Right hindlimb (tissue), 1 donor: Measurements from ENCODE around the gene OGFOD2.

Source experiments
- DNase-seq: peaks from one replicate; pipeline ENCODE4 v3.0.0-alpha.2; 2018

OGFOD2 gene

GRCh38 chr12:122951979-122952892, 22.8 kb upstream of the OGFOD2 start:
- DNase-seq, result peak; percentile 76

- DNase-seq, result no peak
Observed at GRCh38 chr12:122955156-122955555, 19.9 kb upstream of the OGFOD2 start.

DNA sequence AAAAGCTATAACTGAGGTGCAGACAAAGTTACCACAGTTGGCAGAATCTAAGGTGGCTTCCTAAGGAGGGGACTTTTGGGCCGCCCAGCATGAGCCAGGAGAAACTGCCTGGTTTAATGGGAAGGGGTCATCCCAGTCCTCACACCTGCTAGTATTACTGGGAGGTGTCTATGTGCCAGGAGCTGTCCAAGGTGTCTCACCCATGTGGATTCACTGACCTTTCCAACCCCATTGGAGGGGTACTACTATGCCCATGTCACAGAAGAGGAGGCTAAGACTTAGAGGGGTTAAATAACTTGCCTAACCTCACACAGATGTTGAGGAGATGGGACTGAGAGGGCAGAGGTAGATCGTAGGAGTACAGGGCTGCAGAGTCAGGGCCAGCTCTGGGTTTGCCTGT, 19.0 kb upstream of the OGFOD2 start:
- no peak for DNase-seq

GRCh38 chr12:122958198-122958888, 16.7 kb upstream of the OGFOD2 start:
- no peak for DNase-seq

- DNase-seq, result no peak
Observed at GRCh38 chr12:122959566-122960192, 15.4 kb upstream of the OGFOD2 start.

- no peak for DNase-seq
Observed at GRCh38 chr12:122960193-122960569, 14.9 kb upstream of the OGFOD2 start.

DNA sequence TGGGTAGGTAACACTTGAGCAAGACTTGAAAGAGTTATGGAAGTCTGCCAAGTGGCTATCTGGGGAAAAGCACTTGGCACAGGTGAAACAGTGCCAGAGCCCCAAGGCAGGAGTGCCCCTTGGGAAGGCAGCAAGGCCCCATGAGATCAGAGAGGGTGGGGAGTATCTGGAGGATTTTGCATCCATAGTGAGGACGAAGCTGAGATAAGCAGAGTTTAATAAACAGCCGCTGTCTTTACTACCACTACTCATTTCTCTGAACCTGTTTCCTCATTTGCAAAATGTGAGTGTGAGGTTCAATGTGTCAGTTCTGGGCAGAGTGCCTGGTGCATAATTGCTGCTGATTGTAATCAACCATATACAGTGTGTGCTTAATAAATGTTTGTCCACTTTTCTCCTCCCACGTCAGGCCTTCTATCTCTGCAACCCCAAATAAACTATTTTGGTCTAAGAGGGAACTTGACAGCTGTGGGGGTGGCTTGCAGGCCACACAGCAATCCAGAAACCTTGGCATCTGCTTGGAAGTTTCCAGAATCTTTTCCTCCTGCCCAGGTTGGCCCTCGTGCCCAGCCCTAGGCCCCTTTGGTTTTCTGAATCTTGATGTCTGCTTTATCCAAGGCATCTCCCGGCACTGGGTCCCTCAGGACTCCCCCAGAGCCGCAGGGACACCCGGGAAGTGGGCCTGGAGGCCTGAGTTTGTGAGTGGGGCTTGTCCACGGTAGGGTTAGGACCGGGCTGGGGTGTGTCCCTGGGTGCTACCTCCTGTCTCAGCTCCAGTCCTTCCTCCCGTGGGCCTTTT, 13.3 kb upstream of the OGFOD2 start:
- DNase-seq, result no peak

DNA sequence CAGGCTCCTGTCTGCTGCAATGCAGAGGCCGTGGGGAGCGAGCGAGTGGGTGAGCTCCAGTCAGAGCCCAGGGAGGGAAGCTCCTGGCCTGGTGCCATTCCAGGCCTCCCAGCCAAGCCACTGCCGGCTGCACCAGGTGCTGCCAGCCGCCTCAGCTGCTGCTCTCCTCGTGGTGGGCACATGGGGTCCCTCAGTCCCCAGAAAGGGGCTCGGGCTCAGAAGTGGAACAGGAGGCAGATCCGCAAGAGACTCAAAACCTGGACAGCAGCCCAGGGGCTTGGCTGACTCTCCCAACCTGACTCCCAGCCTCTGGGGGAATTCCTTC, 11.1 kb upstream of the OGFOD2 start:
- peak; percentile 72 for DNase-seq

DNA sequence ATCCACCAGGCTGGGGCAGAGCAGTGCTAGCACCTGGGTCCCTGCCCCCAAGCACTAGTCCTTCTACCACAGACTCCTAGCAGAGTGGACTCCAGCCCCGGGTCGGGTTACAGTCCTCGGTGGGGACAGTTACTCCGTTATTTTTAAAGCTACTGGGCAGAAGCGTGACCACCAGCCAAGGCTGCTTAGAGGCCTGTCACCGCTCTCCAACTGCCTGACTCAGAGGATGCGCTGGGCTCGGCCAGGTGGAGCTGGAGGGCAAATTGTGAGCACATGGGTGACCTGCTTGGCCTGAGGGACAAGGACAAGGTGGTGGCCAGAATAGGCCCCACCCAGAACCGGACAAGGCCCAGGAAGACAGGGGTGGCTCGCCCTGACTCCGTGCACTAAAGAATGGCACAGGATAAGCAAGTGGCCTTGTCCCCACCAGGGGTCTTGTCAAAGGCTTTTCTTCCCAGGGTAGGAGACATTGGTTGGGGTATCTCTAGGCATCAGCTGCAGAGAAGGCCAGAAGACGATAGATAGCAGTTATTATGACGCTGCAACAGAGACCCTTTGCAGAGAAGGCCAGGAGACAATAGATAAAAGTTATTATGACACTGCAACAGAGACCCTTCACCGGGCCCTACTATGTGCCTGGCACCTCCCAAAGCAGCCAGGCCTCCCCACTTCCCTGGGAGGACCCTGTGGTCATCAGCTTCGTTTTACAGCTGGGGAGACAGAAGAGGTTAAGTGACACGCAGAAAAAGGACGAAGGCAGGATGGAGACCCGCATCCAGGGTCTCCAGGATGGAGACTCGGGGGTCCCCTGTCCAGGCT, 10.4 kb upstream of the OGFOD2 start:
- DNase-seq, result no peak

DNA sequence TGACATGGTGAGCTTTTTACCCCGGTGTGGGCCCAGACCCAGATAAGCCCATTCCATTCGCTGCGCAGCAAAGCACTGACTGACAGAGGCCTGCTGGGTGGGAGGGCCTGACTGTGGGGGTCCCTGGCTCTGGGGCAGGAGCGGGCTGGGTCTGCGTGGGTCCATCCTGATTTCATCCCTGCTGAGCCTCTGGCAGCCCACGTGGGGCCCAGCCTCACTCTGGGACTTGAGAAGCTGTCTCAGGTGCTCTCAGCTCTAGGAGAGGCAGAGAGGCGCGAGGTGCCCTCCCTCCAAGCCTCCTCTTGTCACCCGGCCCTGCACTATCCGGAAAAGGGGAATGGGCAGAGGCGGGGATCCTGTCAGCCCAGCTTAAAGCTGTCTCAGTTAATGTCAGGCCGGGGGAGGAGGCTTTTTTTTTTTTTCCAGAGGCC, 9.7 kb upstream of the OGFOD2 start:
- DNase-seq, result no peak

DNA sequence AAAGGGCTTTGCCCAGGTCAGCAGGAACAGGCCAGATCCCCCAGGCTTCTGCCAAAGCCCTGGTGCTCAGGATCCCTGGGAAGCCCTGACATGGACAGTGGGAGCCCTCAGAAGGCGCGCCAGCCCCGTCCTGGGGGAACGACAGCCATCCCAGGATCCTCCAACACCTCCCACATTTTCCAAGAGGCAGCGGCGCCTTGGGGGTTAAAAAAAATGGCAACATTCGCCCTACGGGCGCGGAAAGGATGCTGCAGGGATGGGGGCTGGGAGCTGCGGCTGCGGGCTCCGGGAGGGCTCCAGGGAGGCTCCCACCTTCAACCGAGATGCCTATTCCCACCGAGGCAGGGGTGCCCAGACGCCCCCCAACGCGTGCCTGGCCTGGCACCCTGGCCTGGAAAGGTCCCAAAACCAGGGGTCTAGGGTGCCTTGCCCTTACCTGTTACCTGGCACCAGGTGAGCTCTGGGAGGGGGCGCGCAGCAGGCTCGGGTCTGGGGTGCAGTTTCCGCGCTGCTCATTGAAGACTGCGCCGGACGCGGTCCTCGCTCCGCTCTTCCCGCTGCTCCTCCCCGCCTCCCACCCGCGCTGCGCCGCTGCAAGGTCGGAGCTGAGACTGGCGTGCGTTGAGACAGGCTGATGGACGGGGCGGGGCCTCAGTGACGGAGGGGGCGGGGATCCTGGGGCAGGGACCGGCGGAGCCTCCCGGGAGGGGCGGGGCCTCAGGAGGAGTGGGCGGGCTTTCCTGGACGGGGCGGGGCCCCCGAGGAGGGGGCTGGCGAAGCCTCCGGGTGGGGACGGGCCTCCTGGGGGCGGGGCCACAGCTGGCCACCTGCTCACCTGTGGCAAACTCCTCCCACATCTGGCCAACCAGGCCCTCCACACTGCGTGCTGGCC, 8.9 kb upstream of the OGFOD2 start, which contains the start of gene ABCB9:
TSS of gene ABCB9 (minus strand) at position 613 of the 892 bp plus-strand sequence. CDS start 6,228 bp downstream, outside the sequence.
- DNase-seq, result peak; percentile 92

DNA sequence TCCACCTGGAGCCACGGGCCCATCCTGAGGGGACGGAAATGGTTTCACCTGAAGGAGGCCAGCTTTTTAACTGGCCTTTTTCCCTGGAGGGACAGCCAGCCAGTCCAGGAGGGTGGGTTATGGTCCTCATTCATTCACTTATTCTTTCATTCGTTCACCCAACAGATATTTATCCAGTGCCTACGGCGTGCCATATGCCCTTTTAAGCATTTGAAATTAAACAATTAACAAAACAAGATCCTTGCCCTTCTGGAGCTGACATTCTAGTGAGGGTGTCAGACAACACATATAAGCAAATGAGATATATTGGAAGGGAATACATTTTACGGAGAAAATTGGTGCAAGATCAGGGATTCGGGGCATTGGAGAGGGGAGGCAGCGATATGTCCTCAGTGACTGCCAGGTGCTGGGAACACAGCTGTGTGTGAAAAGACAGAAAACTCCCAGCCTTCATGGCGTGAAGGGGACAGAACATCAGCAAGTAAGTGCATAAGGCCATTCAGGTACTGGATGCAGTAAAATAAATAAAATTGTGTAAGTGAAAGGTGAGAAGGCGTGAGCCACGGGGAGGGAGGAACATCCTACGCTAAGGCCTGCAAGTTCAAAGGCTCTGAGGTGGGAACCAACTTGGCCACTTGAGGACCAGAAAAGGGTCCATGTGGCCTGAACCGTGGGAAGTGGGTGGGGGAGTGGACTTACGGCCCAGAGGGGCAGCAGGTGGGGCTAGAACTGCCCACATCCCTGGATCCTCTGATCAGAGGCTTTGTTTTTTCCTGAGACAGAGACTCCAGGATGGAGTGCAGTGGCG, 8.1 kb upstream of the OGFOD2 start:
- DNase-seq, result no peak

DNA sequence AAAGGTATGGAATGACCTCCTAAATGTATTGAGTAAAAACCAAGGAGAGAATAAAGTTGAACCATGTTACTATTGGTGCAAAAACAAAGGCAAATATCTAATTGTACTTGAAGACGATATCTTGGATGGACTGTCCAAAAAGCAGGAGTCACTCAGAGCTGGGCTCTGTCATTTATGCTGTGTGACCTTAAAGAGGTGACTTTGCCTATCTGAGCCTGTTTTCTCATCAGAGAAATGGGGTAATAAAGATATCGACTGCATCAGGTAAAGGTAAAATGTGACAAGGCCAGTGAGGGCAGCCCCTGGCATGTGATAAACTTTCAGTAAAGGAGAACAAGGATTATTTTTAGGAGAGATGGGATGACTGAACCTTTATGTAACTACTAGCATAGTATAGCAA, 6.9 kb upstream of the OGFOD2 start:
- DNase-seq, result no peak

GRCh38 chr12:122969676-122970075, 5.4 kb upstream of the OGFOD2 start:
- DNase-seq, result no peak

DNA sequence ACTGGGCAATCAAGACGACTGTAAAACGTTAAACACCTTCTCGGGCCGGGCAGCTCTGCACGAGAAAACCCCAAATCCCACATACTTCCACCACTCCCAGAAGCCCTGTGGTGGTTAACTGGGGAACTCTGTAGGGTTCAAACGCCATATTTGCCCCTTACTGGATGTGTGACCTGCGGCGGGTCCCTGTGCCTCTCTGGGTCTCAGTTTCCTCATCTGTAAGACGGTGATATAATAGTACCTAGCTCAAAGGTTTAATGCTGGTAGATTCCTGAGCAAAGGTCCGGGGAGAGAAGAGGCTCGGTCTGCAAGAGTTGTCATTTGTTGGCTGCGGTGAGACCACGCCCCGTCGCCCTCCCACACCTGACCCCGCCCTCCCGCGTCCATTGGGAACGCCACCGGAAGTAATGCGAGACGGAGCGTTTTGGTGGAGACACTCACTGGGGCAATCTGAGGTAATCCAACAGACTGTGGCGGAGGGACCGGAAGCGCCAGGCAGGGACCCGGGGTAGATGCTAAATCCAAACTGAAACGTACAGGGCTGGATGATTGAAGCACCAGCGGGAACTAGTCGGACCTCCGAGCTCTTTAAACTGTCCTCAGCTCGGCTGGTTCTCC, 661 bp upstream of the OGFOD2 start:
- DNase-seq, result peak; percentile 99

DNA sequence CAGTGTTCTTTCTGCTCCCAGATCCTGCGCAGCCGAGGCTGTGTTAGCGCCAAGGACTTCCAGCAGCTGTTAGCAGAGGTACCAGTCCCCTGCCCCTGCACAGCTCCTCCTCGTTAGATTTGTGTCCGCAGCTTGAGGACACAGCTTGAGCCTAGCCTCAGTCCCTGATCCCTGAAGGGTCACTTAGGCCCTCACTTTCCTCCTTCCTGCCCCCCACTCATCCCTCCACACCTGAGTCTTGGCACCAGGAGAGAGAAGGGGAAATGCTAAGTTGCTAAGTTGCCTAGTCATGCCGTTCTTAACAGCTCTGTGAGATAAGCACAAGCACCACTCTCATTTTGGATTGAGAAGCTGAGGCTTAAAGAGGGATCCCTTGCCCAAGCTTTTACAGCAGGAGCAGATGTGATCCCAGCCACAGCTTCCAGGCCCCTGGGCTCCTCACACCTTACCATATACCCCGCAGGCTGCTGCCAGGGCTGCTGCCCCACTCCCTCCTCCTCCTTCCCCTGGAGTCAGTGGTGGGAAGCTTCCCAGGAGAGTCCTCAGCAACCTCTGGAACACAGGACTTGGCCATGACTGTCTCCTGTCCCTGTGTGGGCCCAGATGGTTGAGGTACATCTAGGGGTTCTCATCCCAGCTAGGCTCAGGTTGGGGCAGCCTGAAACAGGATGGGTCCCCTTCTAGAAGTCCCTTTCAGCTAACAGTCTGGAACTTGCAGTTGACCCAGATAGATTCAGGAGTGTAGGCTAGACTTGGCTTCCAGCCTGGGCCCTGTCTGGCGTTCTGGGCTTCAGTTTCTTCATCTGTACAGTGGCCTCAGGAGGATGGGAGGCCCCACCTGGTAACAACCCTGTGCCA, 975 bp downstream of the OGFOD2 start:
- DNase-seq, result no peak

- no peak for DNase-seq
Observed at GRCh38 chr12:122976648-122976975, 1.6 kb downstream of the OGFOD2 start.

DNA sequence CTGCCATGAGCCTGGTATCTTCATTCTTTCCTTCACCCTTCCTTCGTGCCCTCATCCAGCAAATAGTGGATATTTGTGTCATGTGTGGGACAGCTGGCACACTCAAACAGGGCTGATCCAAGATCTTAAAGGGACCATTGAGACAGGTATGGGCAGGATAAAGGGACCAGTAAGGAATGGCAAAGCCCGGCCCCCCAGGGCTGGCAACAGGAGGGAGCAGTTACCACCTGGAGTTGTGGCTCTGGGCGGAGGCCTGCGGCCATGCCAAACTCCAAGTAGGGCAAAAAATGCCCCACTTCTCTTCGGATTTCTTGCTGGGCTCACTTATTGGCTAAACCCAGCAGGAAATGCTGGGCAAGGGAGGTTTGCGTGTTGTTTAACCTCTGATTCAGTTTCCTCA, 2.1 kb downstream of the OGFOD2 start:
- DNase-seq, result no peak
